ENCODE results near the gene CPS1.

GRCh38 chr2:210555555-210555954 is 844 bp upstream of the CPS1 start:
- no peak for TF ChIP-seq CTCF (IDR thresholded peaks at IDR 0.05)
- TF ChIP-seq POLR2A (IDR thresholded peaks at IDR 0.05), result no peak
